Measurements from ENCODE around the gene WDR81.

The WDR81 gene

GRCh38 chr17:1744551-1745512 lies 20.3 kb downstream of the WDR81 start:
- TF ChIP-seq OSR1 (CRISPR knock-in tag; IDR thresholded peaks at IDR 0.05): no peak
- TF ChIP-seq GLIS3 (CRISPR knock-in tag; IDR thresholded peaks at IDR 0.05): no peak
- no peak for TF ChIP-seq ZFP3 (CRISPR knock-in tag; IDR thresholded peaks at IDR 0.05)
- TF ChIP-seq CREB5 (CRISPR knock-in tag; IDR thresholded peaks at IDR 0.05; ENCODE audit: low read depth): no peak
- TF ChIP-seq TSHZ2 (CRISPR knock-in tag; IDR thresholded peaks at IDR 0.05): no peak
- TF ChIP-seq CSDC2 (CRISPR knock-in tag; IDR thresholded peaks at IDR 0.05): no peak
- TF ChIP-seq PATZ1 (CRISPR knock-in tag; IDR thresholded peaks at IDR 0.05; ENCODE audit: borderline replicate concordance): no peak
- no peak for TF ChIP-seq ZC3H10 (CRISPR knock-in tag; IDR thresholded peaks at IDR 0.05)
- TF ChIP-seq SNAI2 (CRISPR knock-in tag; IDR thresholded peaks at IDR 0.05): no peak
- TF ChIP-seq ISL1 (CRISPR knock-in tag; IDR thresholded peaks at IDR 0.05): no peak
- TF ChIP-seq RARB (CRISPR knock-in tag; IDR thresholded peaks at IDR 0.05): no peak
- no peak for TF ChIP-seq TOX (CRISPR knock-in tag; IDR thresholded peaks at IDR 0.05; ENCODE audit: borderline replicate concordance)
- no peak for ATAC-seq

DNA sequence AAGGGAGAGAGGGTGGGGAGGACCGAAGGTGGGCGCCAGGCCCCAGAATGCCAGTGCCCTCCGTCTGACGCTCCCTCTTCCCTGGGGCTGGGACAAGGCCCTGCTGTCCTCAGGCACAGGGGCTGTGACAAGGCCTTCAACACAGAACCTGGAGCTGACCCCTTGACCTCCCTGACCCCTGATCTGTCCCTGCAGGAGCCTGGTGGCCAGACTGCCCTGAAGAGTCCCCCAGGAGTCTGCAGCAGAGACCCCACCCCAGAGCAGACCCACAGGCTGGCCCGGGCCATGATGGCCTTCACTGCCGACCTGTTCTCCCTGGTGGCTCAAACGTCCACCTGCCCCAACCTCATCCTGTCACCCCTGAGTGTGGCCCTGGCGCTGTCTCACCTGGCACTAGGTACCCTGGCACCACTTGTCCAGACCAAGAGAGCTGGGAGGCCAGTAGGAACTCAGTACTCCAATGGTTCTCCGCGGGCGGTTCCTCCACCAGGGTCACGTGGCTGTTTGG lies 21.1 kb downstream of the WDR81 start:
- no peak for TF ChIP-seq PPARA (CRISPR knock-in tag; IDR thresholded peaks at IDR 0.05; ENCODE audit: borderline replicate concordance)
- no peak for TF ChIP-seq ESRRG (CRISPR knock-in tag; IDR thresholded peaks at IDR 0.05)
- no peak for TF ChIP-seq ZNF8 (CRISPR knock-in tag; IDR thresholded peaks at IDR 0.05)
- no peak for TF ChIP-seq OSR1 (CRISPR knock-in tag; IDR thresholded peaks at IDR 0.05)
- TF ChIP-seq ZFP30 (CRISPR knock-in tag; IDR thresholded peaks at IDR 0.05): no peak
- TF ChIP-seq GLIS3 (CRISPR knock-in tag; IDR thresholded peaks at IDR 0.05): no peak
- no peak for TF ChIP-seq PATZ1 (CRISPR knock-in tag; IDR thresholded peaks at IDR 0.05; ENCODE audit: borderline replicate concordance)
- no peak for ATAC-seq

DNA sequence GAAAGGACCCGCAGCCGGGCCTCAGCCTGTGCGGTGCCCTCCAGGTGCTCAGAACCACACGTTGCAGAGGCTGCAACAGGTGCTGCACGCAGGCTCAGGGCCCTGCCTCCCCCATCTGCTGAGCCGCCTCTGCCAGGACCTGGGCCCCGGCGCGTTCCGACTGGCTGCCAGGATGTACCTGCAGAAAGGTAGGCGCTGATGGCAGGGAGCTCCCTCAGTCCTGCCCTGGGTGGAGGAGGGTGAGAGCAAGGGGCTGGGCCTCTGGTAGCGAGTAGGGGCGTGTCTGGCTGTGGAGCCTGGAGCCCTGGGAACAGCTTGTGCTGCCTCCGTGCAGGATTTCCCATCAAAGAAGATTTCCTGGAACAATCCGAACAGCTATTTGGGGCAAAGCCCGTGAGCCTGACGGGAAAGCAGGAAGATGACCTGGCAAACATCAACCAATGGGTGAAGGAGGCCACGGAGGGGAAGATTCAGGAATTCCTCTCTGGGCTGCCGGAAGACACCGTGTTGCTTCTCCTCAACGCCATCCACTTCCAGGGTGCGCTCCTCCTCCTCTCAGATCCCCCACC lies 22.6 kb downstream of the WDR81 start:
- no peak for TF ChIP-seq TCF4 (CRISPR knock-in tag; IDR thresholded peaks at IDR 0.05; ENCODE audit: borderline replicate concordance)
- no peak for TF ChIP-seq ZC3H10 (CRISPR knock-in tag; IDR thresholded peaks at IDR 0.05)
- no peak for TF ChIP-seq ZNF70 (CRISPR knock-in tag; IDR thresholded peaks at IDR 0.05)
- no peak for TF ChIP-seq GLIS3 (CRISPR knock-in tag; IDR thresholded peaks at IDR 0.05)
- TF ChIP-seq, protein P1, sequence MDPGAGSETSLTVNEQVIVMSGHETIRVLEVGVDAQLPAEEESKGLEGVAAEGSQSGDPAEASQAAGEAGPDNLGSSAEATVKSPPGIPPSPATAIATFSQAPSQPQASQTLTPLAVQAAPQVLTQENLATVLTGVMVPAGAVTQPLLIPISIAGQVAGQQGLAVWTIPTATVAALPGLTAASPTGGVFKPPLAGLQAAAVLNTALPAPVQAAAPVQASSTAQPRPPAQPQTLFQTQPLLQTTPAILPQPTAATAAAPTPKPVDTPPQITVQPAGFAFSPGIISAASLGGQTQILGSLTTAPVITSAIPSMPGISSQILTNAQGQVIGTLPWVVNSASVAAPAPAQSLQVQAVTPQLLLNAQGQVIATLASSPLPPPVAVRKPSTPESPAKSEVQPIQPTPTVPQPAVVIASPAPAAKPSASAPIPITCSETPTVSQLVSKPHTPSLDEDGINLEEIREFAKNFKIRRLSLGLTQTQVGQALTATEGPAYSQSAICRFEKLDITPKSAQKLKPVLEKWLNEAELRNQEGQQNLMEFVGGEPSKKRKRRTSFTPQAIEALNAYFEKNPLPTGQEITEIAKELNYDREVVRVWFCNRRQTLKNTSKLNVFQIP (CRISPR knock-in tag; IDR thresholded peaks at IDR 0.05; ENCODE audit: borderline replicate concordance, low read depth): no peak
- TF ChIP-seq ZFP30 (CRISPR knock-in tag; IDR thresholded peaks at IDR 0.05): no peak
- no peak for TF ChIP-seq ARNTL (CRISPR knock-in tag; IDR thresholded peaks at IDR 0.05; ENCODE audit: borderline replicate concordance, low read depth)
- TF ChIP-seq RARB (CRISPR knock-in tag; IDR thresholded peaks at IDR 0.05): no peak
- TF ChIP-seq TSHZ2 (CRISPR knock-in tag; IDR thresholded peaks at IDR 0.05): no peak
- TF ChIP-seq ISL1 (CRISPR knock-in tag; IDR thresholded peaks at IDR 0.05): no peak
- no peak for TF ChIP-seq ZFP3 (CRISPR knock-in tag; IDR thresholded peaks at IDR 0.05)
- TF ChIP-seq PPARA (CRISPR knock-in tag; IDR thresholded peaks at IDR 0.05; ENCODE audit: borderline replicate concordance): no peak
- no peak for TF ChIP-seq OSR1 (CRISPR knock-in tag; IDR thresholded peaks at IDR 0.05)
- no peak for TF ChIP-seq ESRRG (CRISPR knock-in tag; IDR thresholded peaks at IDR 0.05)
- TF ChIP-seq CSDC2 (CRISPR knock-in tag; IDR thresholded peaks at IDR 0.05): no peak
- no peak for ATAC-seq

All from SK-N-SH treated with all-trans-retinoic acid at 6 μM for 48 hours (cell line).